CD4-positive, alpha-beta T cell treated with Interleukin-1 beta for 1 hour (primary cell): ENCODE results near the gene CDH4.
"Not testable (repeated sequence)": the region's sequence is repeated elsewhere in the genome, so short reads cannot be mapped to it uniquely, and the experiment has no call there.

Experiments
- DNase-seq, 2 donors: peaks; one replicate each; pipeline ENCODE4 v3.0.0-alpha.2; 2020 to 2022

Gene CDH4

GRCh38 chr20:61932199-61932592 lies 680.1 kb downstream of the CDH4 start:
- DNase-seq, result no peak

GRCh38 chr20:61932711-61933480 lies 680.8 kb downstream of the CDH4 start:
- DNase-seq, result no peak

GRCh38 chr20:61933481-61933950 lies 681.5 kb downstream of the CDH4 start:
- DNase-seq, result no peak

GRCh38 chr20:61933951-61934715 lies 682.1 kb downstream of the CDH4 start:
- DNase-seq, result no peak

GRCh38 chr20:61934716-61935530 lies 682.9 kb downstream of the CDH4 start:
- DNase-seq, result no peak

GRCh38 chr20:61935926-61936700 lies 684.1 kb downstream of the CDH4 start:
- DNase-seq, result no peak

- DNase-seq, result no peak
Measured at GRCh38 chr20:61936701-61937131, 684.7 kb downstream of the CDH4 start.

- no peak for DNase-seq
Measured at GRCh38 chr20:61937146-61937962, 685.3 kb downstream of the CDH4 start.

GRCh38 chr20:61937963-61938838 lies 686.1 kb downstream of the CDH4 start:
- DNase-seq, result no peak

- DNase-seq, result no peak
Measured at GRCh38 chr20:61938839-61939690, 687.0 kb downstream of the CDH4 start.

GRCh38 chr20:61939691-61940360 lies 687.8 kb downstream of the CDH4 start:
- no peak for DNase-seq

GRCh38 chr20:61940491-61940890 lies 688.4 kb downstream of the CDH4 start:
- no peak for DNase-seq

- no peak for DNase-seq
Measured at GRCh38 chr20:61940976-61941720, 689.1 kb downstream of the CDH4 start.

- DNase-seq, result no peak
Measured at GRCh38 chr20:61941721-61942405, 689.8 kb downstream of the CDH4 start.

- no peak for DNase-seq
Measured at GRCh38 chr20:61942526-61942925, 690.5 kb downstream of the CDH4 start.

- not testable (repeated sequence) for DNase-seq
Measured at GRCh38 chr20:61944967-61945366, 692.9 kb downstream of the CDH4 start.

- DNase-seq, result not testable (repeated sequence)
Measured at GRCh38 chr20:61945495-61945894, 693.4 kb downstream of the CDH4 start.
